NT2/D1 (cell line): ENCODE measurements around the gene BAAT.

Experiments
- SUZ12 ChIP-seq: IDR thresholded peaks from 2 replicates; pipeline ENCODE4 v1.6.1; 2011; ENCODE audit not compliant: insufficient read length, insufficient read depth; ENCODE audit errors: extremely low read depth
- YY1 ChIP-seq: IDR thresholded peaks from 2 replicates; pipeline ENCODE4 v1.6.1; 2011; ENCODE audit not compliant: insufficient read length, insufficient read depth
- ZNF274 ChIP-seq: IDR thresholded peaks from 2 replicates; pipeline ENCODE4 v1.6.1; 2011; ENCODE audit warnings: mild to moderate bottlenecking, low read depth, low read length

DNA sequence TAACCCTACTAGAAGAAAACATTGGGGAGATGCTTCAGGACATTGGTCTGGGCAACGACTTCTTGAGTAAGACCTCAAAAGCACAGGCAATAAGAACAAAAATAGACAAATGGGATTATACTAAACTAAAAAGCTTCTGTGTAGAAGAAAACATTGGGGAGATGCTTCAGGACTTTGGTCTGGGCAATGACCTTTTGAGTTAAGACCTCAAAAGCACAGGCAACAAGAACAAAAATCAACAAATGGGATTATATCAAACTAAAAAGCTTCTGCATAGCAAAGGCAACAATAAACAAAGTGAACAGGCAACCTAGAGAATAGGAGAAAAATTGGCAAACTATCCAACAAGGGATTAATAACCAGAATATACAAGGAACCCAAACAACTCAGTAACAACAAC is 9.9 kb upstream of the BAAT start:
- TF ChIP-seq SUZ12: no peak
- no peak for TF ChIP-seq YY1
- no peak for TF ChIP-seq ZNF274
